Natural killer cell (primary cell): ENCODE results near the gene BHLHA15. TPM values are rescaled to one million over a fixed set of nuclear protein-coding genes. Genes with fewer than 3 reads are reported as not detected.

Source experiments
- ATAC-seq, 3 donors: fragments of 150-1000 bp in 2 of 3; fragments of 200-7000 bp in 1 of 3; cut with Tn5 transposase; 1 replicate in 1 of 3; 2 replicates in 2 of 3; pipeline ENCODE4 v1.10.0; 2021; ENCODE audit warnings: mild to moderate bottlenecking in 2 of 3, moderate library complexity in 2 of 3
- DNase-seq, 2 donors: peaks; one replicate each; pipeline versions ENCODE4 v3.0.0 to v3.0.0-alpha.2; 2013 to 2021; ENCODE audit warnings: mixed read lengths in 1 of 2
- H3K27ac ChIP-seq: one replicate; pipeline ENCODE4 v1.5.1; 2013; ENCODE audit warnings: mild to moderate bottlenecking, low read length
- H3K27me3 ChIP-seq: one replicate; pipeline ENCODE4 v1.6.1; 2013; ENCODE audit warnings: low read length; ENCODE audit not compliant: control insufficient read depth, insufficient read depth
- H3K36me3 ChIP-seq: one replicate; pipeline ENCODE4 v1.6.1; 2013; ENCODE audit warnings: low read length; ENCODE audit not compliant: control insufficient read depth, insufficient read depth
- H3K4me1 ChIP-seq: one replicate; pipeline ENCODE4 v1.6.1; 2013; ENCODE audit warnings: low read length; ENCODE audit not compliant: control insufficient read depth, insufficient read depth
- H3K4me3 ChIP-seq: one replicate; pipeline ENCODE4 v1.5.1; 2013; ENCODE audit warnings: low read length
- H3K9me3 ChIP-seq: one replicate; pipeline ENCODE4 v1.6.1; 2013; ENCODE audit warnings: low read length; ENCODE audit not compliant: control insufficient read depth, insufficient read depth
- H3K27ac Mint-ChIP-seq, 2 donors: one replicate each; pipeline ENCODE4 v1.8.0; 2022; ENCODE audit warnings: mild to moderate bottlenecking in 2 of 2, mixed read lengths in 2 of 2, moderate library complexity in 1 of 2
- H3K27me3 Mint-ChIP-seq, 2 donors: one replicate each; pipeline ENCODE4 v1.8.0; 2022; ENCODE audit warnings: low read depth in 2 of 2, mixed read lengths in 2 of 2
- H3K36me3 Mint-ChIP-seq: one replicate; pipeline ENCODE4 v1.8.0; 2022; ENCODE audit warnings: mixed read lengths
- H3K4me1 Mint-ChIP-seq, 2 donors: one replicate each; pipeline ENCODE4 v1.8.0; 2022; ENCODE audit warnings: mixed read lengths in 2 of 2
- H3K4me3 Mint-ChIP-seq: one replicate; pipeline ENCODE4 v1.8.0; 2022; ENCODE audit warnings: mild to moderate bottlenecking, moderate library complexity, mixed read lengths
- H3K9me3 Mint-ChIP-seq, 2 donors: one replicate each; pipeline ENCODE4 v1.8.0; 2022; ENCODE audit warnings: mixed read lengths in 2 of 2
- WGBS: methylation state at CpG from one replicate; pipeline ENCODE4 v1.1.7; 2013; ENCODE audit warnings: missing lambda C conversion rate; ENCODE audit not compliant: insufficient coverage; 5-methylcytosine and 5-hydroxymethylcytosine counted together
- intact Hi-C: fragments of 100-400 bp; cut with micrococcal nuclease; formaldehyde crosslinking; loops from one replicate; pipeline ENCODE4 v1.14.2; 2022
- total RNA-seq, 4 donors: library from RNA; stranded (reverse); fragments of 120-200 nt in 1 of 4; gene quantifications; one replicate each; pipeline versions ENCODE4 v1.2.3 to v1.2.4, GENCODE V29; 2013 to 2022
- TF ChIP-seq, protein P1 (sequence below): fragments of 200-600 bp; IDR thresholded peaks from one replicate; pipeline ENCODE4 v1.8.0; 2022; ENCODE audit warnings: antibody characterized with exemption

BHLHA15 gene
- total RNA-seq, 3 donors from 2014 or later (not counting 1 experiment from before 2014, with no cell fraction given): 3.3 TPM; not detected in 2

DNA sequence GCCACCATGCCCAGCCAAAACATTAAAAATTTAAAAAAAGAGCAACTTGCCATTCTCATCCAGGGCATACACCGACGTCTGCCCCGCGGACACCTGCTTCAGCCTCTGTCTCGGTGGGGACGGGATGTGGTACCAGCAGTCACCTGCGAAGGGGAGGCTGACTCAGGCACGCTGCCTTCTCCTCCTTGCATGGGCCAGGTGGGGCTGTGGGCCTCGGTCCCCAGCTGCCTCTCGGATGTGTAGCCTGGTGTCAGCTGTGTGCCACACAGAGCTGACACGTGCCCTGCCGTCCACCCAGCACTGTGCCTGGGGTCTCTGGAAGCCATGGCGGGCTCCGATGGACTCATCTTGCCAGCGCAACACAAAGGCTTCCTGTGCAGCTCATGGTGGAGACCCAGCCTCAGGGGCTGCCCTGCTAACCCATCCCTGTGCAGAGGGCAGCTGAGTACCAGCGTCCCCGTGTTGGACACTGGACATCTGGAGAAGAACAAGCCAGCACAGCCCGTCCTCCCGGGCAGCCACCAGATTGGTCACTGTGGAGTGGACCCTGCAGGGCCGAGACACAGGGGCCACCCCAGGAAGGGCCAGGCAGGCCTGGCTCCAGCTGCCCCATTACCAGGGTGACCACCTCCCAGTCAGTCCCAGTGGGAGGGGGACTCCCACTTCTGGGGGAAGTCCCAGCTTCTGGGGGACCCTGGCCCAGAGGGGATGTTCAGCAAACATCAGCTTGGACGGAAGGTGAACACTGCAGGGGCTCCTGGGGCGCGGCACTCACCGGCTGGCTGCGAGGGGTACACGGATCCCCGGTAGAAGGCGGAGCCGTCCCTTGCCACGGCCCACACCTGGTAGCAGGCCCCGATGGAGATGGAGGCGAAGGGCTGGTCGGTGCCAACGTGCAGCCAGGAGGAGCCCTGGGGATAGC lies 10.6 kb downstream of the BHLHA15 start:
- H3K4me3 Mint-ChIP-seq: no peak overlapping the region
- no peaks in the 10 kb centered on the region for H3K27me3 Mint-ChIP-seq
- TF ChIP-seq, protein P1, sequence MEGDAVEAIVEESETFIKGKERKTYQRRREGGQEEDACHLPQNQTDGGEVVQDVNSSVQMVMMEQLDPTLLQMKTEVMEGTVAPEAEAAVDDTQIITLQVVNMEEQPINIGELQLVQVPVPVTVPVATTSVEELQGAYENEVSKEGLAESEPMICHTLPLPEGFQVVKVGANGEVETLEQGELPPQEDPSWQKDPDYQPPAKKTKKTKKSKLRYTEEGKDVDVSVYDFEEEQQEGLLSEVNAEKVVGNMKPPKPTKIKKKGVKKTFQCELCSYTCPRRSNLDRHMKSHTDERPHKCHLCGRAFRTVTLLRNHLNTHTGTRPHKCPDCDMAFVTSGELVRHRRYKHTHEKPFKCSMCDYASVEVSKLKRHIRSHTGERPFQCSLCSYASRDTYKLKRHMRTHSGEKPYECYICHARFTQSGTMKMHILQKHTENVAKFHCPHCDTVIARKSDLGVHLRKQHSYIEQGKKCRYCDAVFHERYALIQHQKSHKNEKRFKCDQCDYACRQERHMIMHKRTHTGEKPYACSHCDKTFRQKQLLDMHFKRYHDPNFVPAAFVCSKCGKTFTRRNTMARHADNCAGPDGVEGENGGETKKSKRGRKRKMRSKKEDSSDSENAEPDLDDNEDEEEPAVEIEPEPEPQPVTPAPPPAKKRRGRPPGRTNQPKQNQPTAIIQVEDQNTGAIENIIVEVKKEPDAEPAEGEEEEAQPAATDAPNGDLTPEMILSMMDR: no peak
- no peak for ATAC-seq
- Histone ChIP-seq H3K4me3 (no peak overlapping the region), H3K27ac (no peak overlapping the region), H3K27me3 (no peaks in the 10 kb centered on the region), H3K9me3 (no peaks in the 10 kb centered on the region), H3K4me1 (no peaks in the 10 kb centered on the region), H3K36me3 (peaks cover 15% of the 10 kb centered on the region)
- 97% methylated on average over 34 of the region's 34 CpGs for WGBS
- H3K4me1 Mint-ChIP-seq: peaks cover 8 to 15% of the 10 kb centered on the region in 2 donors
- no peak overlapping the region for H3K27ac Mint-ChIP-seq
- H3K9me3 Mint-ChIP-seq: no peaks in the 10 kb centered on the region
- intact Hi-C loops: no loop called here
- H3K36me3 Mint-ChIP-seq: no peaks in the 10 kb centered on the region
- DNase-seq: no peak

DNA sequence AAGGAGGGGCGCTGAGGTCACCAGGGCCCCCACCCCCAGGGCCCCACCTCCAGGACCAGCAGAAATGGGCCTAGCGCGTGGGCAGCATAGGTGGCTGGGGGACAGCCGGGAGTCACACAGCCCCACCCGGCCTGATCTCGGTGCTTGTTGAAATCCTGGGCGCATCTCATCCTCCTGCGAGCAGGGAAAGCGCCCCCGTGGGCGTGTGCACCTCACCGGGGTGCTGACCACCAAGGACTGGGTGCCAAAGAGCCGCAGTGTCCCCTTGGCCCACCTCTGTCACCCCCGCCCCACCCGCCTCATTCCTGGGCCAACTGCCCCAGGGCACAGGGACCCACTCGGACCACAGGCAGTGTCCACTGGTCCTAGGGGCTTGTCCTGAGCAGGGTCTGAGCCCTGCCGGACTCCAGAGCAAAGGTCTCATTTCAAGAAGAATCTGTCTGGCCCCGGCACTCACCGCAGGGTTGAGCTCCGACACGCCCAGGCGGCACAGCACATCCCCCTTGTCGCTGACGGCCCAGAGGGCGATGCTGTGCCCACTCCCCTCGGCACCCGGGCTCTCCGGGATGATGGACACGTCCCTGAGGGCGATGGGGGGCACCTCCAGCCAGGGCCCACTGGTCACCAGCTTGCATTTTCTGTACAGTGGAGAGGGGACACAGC lies 11.4 kb downstream of the BHLHA15 start:
- ATAC-seq (no peak), DNase-seq (no peak)
- no peaks in the 10 kb centered on the region for H3K36me3 Mint-ChIP-seq
- intact Hi-C loops: no loop called here
- H3K27ac ChIP-seq: no peak overlapping the region
- no peaks in the 10 kb centered on the region for H3K27me3 ChIP-seq
- no peaks in the 10 kb centered on the region for H3K9me3 Mint-ChIP-seq
- 94% methylated on average over 30 of the region's 30 CpGs for WGBS
- no peak overlapping the region for H3K27ac Mint-ChIP-seq
- no peak overlapping the region for H3K4me3 Mint-ChIP-seq
- no peaks in the 10 kb centered on the region for H3K9me3 ChIP-seq
- no peak overlapping the region for H3K4me3 ChIP-seq
- no peaks in the 10 kb centered on the region for H3K4me1 ChIP-seq
- TF ChIP-seq, protein P1: no peak
- H3K36me3 ChIP-seq: peaks cover 15% of the 10 kb centered on the region
- H3K4me1 Mint-ChIP-seq: peaks cover 8 to 15% of the 10 kb centered on the region in 2 donors
- no peaks in the 10 kb centered on the region for H3K27me3 Mint-ChIP-seq

DNA sequence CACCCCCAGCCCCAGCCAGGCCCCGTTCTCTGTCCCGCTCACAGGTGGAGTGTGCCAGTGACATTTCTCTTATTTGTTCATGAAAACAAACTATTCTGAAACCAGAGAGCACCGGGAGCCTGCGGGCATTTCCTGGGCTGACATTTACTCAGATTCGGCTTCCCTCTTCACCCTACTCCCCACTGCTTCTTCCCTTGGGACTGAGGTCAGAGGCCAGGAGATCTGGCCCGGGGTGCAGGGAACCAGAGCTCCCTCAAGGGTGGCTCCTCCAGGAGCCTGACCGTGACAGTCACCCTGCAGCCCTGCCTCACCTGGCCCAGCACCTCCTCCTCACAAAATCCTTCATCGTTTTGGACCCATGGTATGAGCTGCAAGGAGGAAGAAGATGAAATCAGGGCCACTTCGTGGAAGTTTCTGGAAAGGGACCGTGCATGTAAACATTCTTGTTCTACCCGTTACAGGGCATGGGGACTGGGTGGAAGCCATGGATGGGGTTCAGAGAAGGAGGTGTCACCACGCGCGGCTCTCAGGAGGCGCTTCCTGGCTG lies 12.2 kb downstream of the BHLHA15 start:
- no peak overlapping the region for H3K27ac ChIP-seq

More for the DNA sequence above, 12.2 kb downstream of the BHLHA15 start:
- Histone ChIP-seq H3K9me3 (no peaks in the 10 kb centered on the region), H3K36me3 (peaks cover 15% of the 10 kb centered on the region), H3K27me3 (no peaks in the 10 kb centered on the region), H3K4me3 (no peak overlapping the region), H3K4me1 (no peaks in the 10 kb centered on the region)
- Mint-ChIP-seq H3K27ac (no peak overlapping the region), H3K36me3 (no peaks in the 10 kb centered on the region), H3K4me1 (peaks cover 4 to 10% of the 10 kb centered on the region in 2 donors), H3K27me3 (no peaks in the 10 kb centered on the region), H3K9me3 (no peaks in the 10 kb centered on the region), H3K4me3 (no peak overlapping the region)
- DNase-seq (no peak), ATAC-seq (no peak)
- TF ChIP-seq, protein P1: no peak
- intact Hi-C loops: no loop called here
- WGBS: 90% methylated on average over 13 of the region's 15 CpGs
